OCI-LY3 (cell line): Measurements from ENCODE around the gene ALKBH7.

Experiments used
- H2AFZ ChIP-seq: fragments of 200-600, 300-600 bp; shearing (Covaris generic); 2 replicates; pipeline ENCODE4 v1.6.0; 2014; ENCODE audit warnings: antibody characterized with exemption, low read depth, low read length
- H3K27ac ChIP-seq: fragments of 200-600, 300-600 bp; sonication (generic); 2 replicates; pipeline ENCODE4 v1.5.1; 2014; ENCODE audit warnings: mild to moderate bottlenecking, low read length, moderate library complexity, mixed read lengths
- H3K27me3 ChIP-seq: fragments of 200-600, 300-600 bp; sonication (generic); 2 replicates; pipeline ENCODE4 v1.6.1; 2014; ENCODE audit warnings: low read depth, low read length, mixed read lengths
- H3K36me3 ChIP-seq: fragments of 200-600, 300-600 bp; sonication (generic); replicated peaks from 2 replicates; pipeline ENCODE3; 2014; ENCODE audit warnings: low read depth, low read length, mixed read lengths
- H3K4me1 ChIP-seq: fragments of 300-600, 200-600 bp; sonication (generic); 2 replicates; pipeline ENCODE4 v1.6.1; 2014; ENCODE audit warnings: low read length, mixed read lengths
- H3K4me2 ChIP-seq: fragments of 200-600, 300-600 bp; sonication (generic); 2 replicates; pipeline ENCODE4 v1.6.1; 2014; ENCODE audit warnings: low read length, mixed read lengths
- H3K4me3 ChIP-seq: fragments of 300-600, 200-600 bp; sonication (generic); 2 replicates; pipeline ENCODE4 v1.5.1; 2014; ENCODE audit warnings: antibody characterized with exemption, mild to moderate bottlenecking, low read length, moderate library complexity
- H3K79me2 ChIP-seq: fragments of 300-600, 200-600 bp; shearing (Covaris generic); 2 replicates; pipeline ENCODE4 v1.6.1; 2014; ENCODE audit warnings: mild to moderate bottlenecking, low read length, mixed read lengths
- H3K9ac ChIP-seq: fragments of 300-600, 200-600 bp; shearing (Covaris generic); 2 replicates; pipeline ENCODE4 v1.6.0; 2014; ENCODE audit warnings: mild to moderate bottlenecking, low read length, moderate library complexity
- H3K9me3 ChIP-seq: fragments of 200-600, 300-600 bp; shearing (Covaris generic); 2 replicates; pipeline ENCODE4 v1.6.1; 2014; ENCODE audit warnings: low read length, mixed read lengths; ENCODE audit not compliant: insufficient read depth
- H4K20me1 ChIP-seq: fragments of 200-600, 300-600 bp; sonication (generic); 2 replicates; pipeline ENCODE4 v1.6.1; 2016; ENCODE audit warnings: low read length, mixed read lengths; ENCODE audit not compliant: insufficient read depth
- EZH2phosphoT487 ChIP-seq: fragments of 200-600 bp; shearing (Covaris generic); IDR thresholded peaks from 2 replicates; pipeline ENCODE4 v1.6.1; 2018; ENCODE audit warnings: antibody characterized with exemption, mixed run types, low read depth
- TF ChIP-seq, protein P1 (sequence below): fragments of 200-600, 300-600 bp; sonication (generic); IDR thresholded peaks from 2 replicates; pipeline ENCODE4 v1.5.1; 2014; ENCODE audit warnings: antibody characterized with exemption, low read length, low read depth

ALKBH7 gene

DNA sequence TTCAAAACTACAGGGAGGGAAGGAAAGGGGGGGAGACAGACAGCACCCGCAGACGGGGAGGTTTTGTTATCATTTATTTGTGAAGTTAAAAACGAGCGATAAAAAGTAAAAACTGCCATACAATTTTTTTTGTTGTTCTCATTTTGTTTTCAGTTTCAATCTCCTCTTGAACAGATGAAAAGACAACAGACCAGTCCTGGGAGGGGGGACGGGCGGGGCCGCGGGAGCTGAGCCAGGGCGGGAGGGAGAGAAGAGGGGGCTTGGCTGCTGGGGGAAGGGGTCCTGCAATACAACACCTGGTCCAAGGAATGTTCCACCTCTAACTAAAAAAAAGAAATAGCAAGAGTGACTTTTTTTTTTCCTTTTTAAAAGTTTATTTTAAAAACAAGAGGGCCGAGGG lies 40.7 kb downstream of the ALKBH7 start:
- Histone ChIP-seq H3K4me1 (no peaks in the 10 kb centered on the region), H4K20me1 (peaks cover 17% of the 10 kb centered on the region), H3K4me2 (no peak overlapping the region)

DNA sequence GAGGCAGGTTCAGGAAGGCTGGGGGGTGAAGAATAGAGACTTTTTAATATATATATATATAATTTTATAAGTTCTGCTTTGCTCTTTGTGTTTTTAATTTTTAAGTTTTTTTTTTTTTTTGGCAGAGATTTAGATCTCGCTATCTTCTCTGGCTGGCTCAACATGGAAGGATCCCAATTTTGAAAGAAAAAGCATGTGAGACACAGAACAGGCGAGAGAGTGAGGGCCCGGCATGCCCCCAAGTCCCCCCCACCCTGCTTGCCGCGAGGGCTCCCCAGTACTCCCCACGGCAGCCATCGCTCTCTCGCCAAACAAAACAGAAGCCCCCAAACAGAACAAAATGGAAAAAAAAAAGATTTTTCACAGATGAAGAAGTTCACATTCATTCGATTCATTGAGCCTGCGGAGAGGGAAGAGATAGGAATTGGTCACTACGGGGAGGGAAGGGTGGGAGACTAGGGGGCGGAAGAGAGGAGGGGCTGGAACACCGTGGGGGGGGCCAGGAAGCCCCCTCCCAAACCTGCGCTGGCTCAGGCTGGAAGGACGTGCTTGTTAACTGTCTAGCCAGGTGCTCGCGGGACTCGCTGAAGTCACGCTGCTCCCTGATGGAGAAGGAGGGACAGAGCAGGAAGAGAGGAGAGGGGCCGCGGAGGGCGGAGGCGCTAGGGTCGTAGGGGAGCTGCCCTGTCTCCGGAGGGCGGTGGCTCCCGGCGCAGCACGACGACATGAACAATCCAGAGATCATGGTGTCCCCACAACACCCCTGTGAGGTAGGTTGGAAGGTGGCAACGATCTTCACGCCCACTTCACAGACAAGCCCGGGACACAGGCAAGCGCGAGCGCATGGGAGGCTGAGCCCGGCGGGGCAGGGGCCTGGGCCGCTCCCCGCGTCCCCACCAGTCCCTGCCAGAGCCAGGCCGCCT lies 41.4 kb downstream of the ALKBH7 start:
- H3K27ac ChIP-seq = no peak overlapping the region
- H4K20me1 ChIP-seq = peaks cover 24% of the 10 kb centered on the region
- no peaks in the 10 kb centered on the region for H3K4me1 ChIP-seq
- no peaks in the 10 kb centered on the region for H3K9me3 ChIP-seq
- peaks cover 19% of the 10 kb centered on the region for H3K79me2 ChIP-seq
- no peak overlapping the region for H2AFZ ChIP-seq
- H3K36me3 ChIP-seq = peaks cover 71% of the 10 kb centered on the region
- H3K27me3 ChIP-seq = no peaks in the 10 kb centered on the region
- H3K9ac ChIP-seq = no peak overlapping the region
- H3K4me2 ChIP-seq = no peak overlapping the region
- no peak for TF ChIP-seq EZH2phosphoT487
- TF ChIP-seq, protein P1, sequence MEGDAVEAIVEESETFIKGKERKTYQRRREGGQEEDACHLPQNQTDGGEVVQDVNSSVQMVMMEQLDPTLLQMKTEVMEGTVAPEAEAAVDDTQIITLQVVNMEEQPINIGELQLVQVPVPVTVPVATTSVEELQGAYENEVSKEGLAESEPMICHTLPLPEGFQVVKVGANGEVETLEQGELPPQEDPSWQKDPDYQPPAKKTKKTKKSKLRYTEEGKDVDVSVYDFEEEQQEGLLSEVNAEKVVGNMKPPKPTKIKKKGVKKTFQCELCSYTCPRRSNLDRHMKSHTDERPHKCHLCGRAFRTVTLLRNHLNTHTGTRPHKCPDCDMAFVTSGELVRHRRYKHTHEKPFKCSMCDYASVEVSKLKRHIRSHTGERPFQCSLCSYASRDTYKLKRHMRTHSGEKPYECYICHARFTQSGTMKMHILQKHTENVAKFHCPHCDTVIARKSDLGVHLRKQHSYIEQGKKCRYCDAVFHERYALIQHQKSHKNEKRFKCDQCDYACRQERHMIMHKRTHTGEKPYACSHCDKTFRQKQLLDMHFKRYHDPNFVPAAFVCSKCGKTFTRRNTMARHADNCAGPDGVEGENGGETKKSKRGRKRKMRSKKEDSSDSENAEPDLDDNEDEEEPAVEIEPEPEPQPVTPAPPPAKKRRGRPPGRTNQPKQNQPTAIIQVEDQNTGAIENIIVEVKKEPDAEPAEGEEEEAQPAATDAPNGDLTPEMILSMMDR = no peak
- H3K4me3 ChIP-seq = no peak overlapping the region

More for the DNA sequence above, 40.7 kb downstream of the ALKBH7 start:
- Histone ChIP-seq H3K79me2 (peaks cover 12% of the 10 kb centered on the region), H3K9me3 (no peaks in the 10 kb centered on the region), H3K36me3 (peaks cover 64% of the 10 kb centered on the region), H3K9ac (no peak overlapping the region), H3K27me3 (no peaks in the 10 kb centered on the region), H3K4me3 (no peak overlapping the region), H2AFZ (no peak overlapping the region), H3K27ac (no peak overlapping the region)
- TF ChIP-seq, protein P1 = no peak
- no peak for TF ChIP-seq EZH2phosphoT487

DNA sequence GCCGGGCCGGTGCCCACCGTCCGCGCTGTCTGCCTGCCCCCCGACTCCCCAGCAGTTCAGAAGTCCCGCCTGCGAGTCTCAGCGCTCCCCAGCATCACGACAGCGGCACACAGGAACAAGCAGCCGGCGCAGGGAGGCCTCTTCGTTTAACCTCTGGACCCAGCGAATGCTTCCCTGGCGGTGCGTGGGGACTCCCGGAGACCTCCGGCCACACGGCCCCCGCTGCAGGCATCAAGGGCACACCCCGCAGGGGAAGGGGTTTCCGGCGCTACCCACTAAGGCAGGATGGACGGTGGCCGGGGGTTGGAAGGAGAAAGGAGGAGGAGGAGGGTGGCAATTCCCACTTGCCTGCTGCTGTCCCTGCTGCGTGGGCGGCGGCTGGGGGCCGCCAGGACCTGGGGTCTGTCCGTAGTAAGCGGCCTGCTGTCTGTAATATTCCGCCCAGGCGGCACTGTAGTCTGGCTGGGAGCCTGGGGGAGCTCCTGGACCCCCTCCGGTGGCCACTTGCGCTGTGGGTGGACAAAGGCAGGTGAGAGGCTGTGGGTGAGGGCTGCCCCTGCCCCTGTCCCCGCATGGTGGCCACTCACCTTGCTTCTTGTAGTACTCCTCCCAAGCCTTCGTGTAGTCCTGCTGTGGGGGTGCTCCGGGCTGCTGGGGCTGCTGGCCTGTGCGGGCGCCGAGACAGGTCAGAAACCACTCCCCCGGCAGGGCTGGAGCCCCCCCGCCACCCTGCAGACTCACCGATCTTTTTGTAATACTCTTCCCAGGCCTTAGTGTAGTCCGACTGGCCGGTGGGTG lies 42.4 kb downstream of the ALKBH7 start:
- no peak overlapping the region for H3K4me3 ChIP-seq
- H4K20me1 ChIP-seq = peaks cover 34% of the 10 kb centered on the region
- no peaks in the 10 kb centered on the region for H3K4me1 ChIP-seq
- peaks cover 29% of the 10 kb centered on the region for H3K79me2 ChIP-seq
- TF ChIP-seq, protein P1 = no peak
- TF ChIP-seq EZH2phosphoT487 = no peak
- no peaks in the 10 kb centered on the region for H3K27me3 ChIP-seq
- H2AFZ ChIP-seq = no peak overlapping the region
- no peaks in the 10 kb centered on the region for H3K9me3 ChIP-seq
- H3K27ac ChIP-seq = no peak overlapping the region
- peaks cover 77% of the 10 kb centered on the region for H3K36me3 ChIP-seq
- H3K4me2 ChIP-seq = no peak overlapping the region
- no peak overlapping the region for H3K9ac ChIP-seq

DNA sequence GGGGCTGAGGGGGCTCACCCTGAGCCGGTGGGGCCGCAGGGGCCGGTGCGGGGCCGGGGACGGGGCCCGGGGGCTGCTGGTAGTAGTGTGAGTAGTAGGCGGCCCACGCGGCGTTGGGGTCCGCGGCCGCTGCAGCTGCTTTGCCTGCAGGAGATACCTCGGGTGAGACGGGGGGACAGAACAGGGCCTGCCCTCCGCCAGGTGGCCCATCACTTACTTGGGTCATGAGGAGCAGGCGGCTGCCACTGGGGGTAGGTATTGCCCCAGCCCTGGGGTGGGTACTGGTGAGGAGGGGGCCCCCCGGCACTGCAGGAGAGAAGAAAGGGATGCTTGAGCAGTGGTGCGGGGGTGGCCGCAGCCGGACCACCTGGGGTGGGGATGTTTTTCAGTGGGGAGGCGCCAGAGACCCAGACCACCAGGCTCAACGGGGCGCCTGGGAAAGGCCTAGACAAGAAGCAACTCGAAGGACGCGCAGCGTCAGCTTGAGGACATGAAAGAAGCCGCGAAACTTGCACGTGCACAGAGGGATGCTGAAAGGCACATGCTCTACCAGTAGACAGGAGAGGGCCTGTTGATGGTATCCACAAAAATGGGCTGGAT lies 43.1 kb downstream of the ALKBH7 start:
- Histone ChIP-seq H3K9ac (no peak overlapping the region), H4K20me1 (peaks cover 41% of the 10 kb centered on the region)

More for the DNA sequence above, 43.1 kb downstream of the ALKBH7 start:
- H3K4me2 ChIP-seq = no peak overlapping the region
- H3K9me3 ChIP-seq = no peaks in the 10 kb centered on the region
- no peak overlapping the region for H3K4me3 ChIP-seq
- H3K4me1 ChIP-seq = no peaks in the 10 kb centered on the region
- TF ChIP-seq EZH2phosphoT487 = no peak
- TF ChIP-seq, protein P1 = no peak
- peaks cover 36% of the 10 kb centered on the region for H3K79me2 ChIP-seq
- peaks cover 84% of the 10 kb centered on the region for H3K36me3 ChIP-seq
- no peaks in the 10 kb centered on the region for H3K27me3 ChIP-seq
- H2AFZ ChIP-seq = no peak overlapping the region
- no peak overlapping the region for H3K27ac ChIP-seq
